Choroid plexus epithelial cell (primary cell): ENCODE measurements around the gene PSMD8.

Experiments used
- DNase-seq: peaks from one replicate; pipeline ENCODE4 v3.0.0-alpha.2; 2010; ENCODE audit warnings: low read depth
- H3K4me3 ChIP-seq: 2 replicates; pipeline ENCODE4 v1.5.1; 2011; ENCODE audit warnings: low read depth, mild to moderate bottlenecking, control low read depth, low read length, moderate library complexity
- CTCF ChIP-seq: conservative IDR thresholded peaks from 2 replicates; pipeline ENCODE4 v1.5.1; 2011; ENCODE audit warnings: low read depth, mild to moderate bottlenecking, control low read depth, inconsistent platforms, low read length, moderate library complexity

Gene PSMD8

GRCh38 chr19:38383184-38383583, 8.8 kb downstream of the PSMD8 start:
- H3K4me3 ChIP-seq: no peak overlapping the region
- DNase-seq: no peak
- TF ChIP-seq CTCF: no peak

GRCh38 chr19:38383743-38384142, 9.4 kb downstream of the PSMD8 start:
- no peak for DNase-seq
- no peak overlapping the region for H3K4me3 ChIP-seq
- TF ChIP-seq CTCF: no peak

DNA sequence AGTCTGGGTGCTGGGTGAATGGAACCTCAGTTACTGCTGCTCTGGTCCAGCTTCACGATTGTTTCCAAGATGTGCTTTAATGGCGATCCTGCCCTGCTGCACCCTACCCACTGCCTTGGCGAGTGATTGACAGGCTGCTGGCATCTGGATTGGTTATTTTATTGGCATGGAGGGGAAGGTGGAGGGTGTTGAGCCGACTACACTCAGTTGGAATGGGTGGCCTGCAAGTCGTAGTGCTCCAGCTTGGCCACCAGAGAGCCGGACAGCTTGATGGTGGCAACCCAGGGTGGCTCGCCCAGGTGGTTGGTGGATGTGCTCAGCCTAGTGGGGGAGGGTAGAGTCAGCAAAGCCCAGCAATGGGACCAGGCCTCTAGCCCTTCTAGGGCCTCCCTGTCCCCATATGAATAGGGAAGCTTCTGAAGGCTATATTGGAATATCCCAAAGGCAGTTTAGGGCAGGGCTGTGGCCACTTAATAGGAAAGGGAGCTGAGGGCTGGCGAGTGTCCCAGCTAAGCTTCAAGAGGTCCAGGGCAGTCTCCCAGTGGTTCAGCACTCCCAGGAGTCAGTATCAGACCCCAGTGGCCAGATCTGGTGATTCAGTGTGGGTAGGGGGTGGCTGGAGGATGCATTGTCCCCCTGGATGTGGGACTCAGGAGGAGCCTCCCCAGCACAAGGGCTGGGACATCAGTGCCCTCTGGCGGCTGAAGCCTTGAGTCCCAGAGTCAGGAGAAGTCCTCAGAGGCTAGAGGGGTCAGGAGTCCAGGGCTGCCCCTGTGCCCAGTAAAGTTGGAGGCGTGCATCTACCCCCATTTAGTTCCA, 10.0 kb downstream of the PSMD8 start:
- TF ChIP-seq CTCF: peak; percentile 64
- no peak overlapping the region for H3K4me3 ChIP-seq

DNA sequence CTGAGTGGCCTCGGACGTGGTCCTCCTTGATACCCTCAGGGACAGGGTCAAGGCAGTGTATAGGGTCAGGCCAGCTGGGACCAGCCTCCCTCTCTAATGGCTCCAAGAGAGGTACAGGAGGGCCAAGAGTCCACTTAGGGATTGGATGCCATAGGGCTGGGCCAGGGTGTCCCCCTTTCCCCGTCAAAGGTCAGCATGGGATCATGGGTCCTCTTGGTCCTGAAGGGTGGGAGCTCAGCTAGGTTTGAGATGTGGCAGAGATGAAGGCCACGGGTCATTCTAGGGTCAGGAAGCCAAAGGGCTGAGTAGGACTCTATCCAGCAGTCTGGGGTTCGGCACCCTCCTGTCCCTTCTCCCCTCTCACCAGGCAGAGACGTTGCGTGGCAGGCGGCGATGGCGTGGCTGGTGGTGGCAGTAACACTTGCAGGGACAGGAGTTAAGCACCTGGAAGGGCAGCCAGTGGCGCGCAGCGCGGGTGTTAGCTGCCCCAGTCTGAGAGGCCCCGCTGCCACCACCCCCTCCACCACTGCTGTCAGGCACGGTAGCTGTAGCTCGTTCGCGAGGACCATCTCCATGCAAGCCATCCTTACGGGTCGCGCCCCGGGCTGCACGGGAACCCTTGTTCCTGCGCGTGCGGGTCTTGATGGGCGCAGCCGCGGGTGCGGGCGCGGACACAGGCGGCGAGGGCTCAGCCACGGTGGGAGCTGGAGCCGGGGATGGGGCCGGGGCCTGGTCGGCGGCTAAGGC, 10.9 kb downstream of the PSMD8 start:
- TF ChIP-seq CTCF: no peak
- DNase-seq: no peak
- no peak overlapping the region for H3K4me3 ChIP-seq

More for the DNA sequence above, 10.0 kb downstream of the PSMD8 start:
- peak; percentile 38 for DNase-seq

GRCh38 chr19:38385804-38386257, 11.5 kb downstream of the PSMD8 start:
- TF ChIP-seq CTCF: no peak
- H3K4me3 ChIP-seq: no peak overlapping the region
- no peak for DNase-seq

GRCh38 chr19:38386300-38386970, 12.1 kb downstream of the PSMD8 start:
- DNase-seq: no peak
- H3K4me3 ChIP-seq: no peak overlapping the region
- no peak for TF ChIP-seq CTCF
